ENCODE measurements around the gene NME9.

NME9 gene

GRCh38 chr3:138263104-138263503 lies 66.5 kb downstream of the NME9 start:
- H3K27ac ChIP-seq (ENCODE audit: extremely low read depth, low read depth, low read length), result no peak overlapping the region
- CTCF ChIA-PET, result interaction anchor here (0.7 kb wide), 1 partner anchor 178 kb away, joined by 3 read pairs; no protein-coding TSS in a partner anchor
- no peaks in the 10 kb centered on the region for H3K9me3 ChIP-seq (ENCODE audit: control insufficient read depth, insufficient read depth, low read depth, low read length)
- no peak overlapping the region for H3K4me3 ChIP-seq (ENCODE audit: low read depth, low read length)
- POLR2A ChIA-PET, result no interaction called here
- H3K4me1 ChIP-seq (ENCODE audit: control insufficient read depth, insufficient read depth, low read length), result no peaks in the 10 kb centered on the region
- peaks cover 0 to 18% of the 10 kb centered on the region in 2 experiments; a peak in 2 of 3 replicates for H3K36me3 ChIP-seq (ENCODE audit: control insufficient read depth in 2 of 2, insufficient read depth in 1 of 2, low read length in 2 of 2)
- TF ChIP-seq ZNF146 (tag by site-specific recombination; IDR thresholded peaks at IDR 0.05) (no peak), ZNF488 (tag by site-specific recombination; IDR thresholded peaks at IDR 0.05) (no peak), TRIM28 (IDR thresholded peaks at IDR 0.05; ENCODE audit: borderline replicate concordance, low read length) (no peak), SETDB1 (IDR thresholded peaks at IDR 0.05; ENCODE audit: insufficient read length, low read length) (no peak), ZNF394 (tag by site-specific recombination; IDR thresholded peaks at IDR 0.05; ENCODE audit: borderline replicate concordance) (no peak), ZNF623 (tag by site-specific recombination; IDR thresholded peaks at IDR 0.05) (no peak), HOXA7 (CRISPR knock-in tag; IDR thresholded peaks at IDR 0.05; ENCODE audit: borderline replicate concordance) (no peak)

- Histone ChIP-seq H3K36me3 (ENCODE audit: control insufficient read depth in 2 of 2, insufficient read depth in 1 of 2, low read length in 2 of 2) (peaks cover 0 to 8% of the 10 kb centered on the region in 2 experiments; a peak in 2 of 3 replicates), H3K9me3 (ENCODE audit: control insufficient read depth, insufficient read depth, low read depth, low read length) (no peaks in the 10 kb centered on the region), H3K27ac (ENCODE audit: extremely low read depth, low read depth, low read length) (no peak overlapping the region), H3K4me1 (ENCODE audit: control insufficient read depth, insufficient read depth, low read length) (no peaks in the 10 kb centered on the region), H3K4me3 (ENCODE audit: low read depth, low read length) (no peak overlapping the region)
- TF ChIP-seq ZSCAN5A (tag by site-specific recombination; IDR thresholded peaks at IDR 0.05) (no peak), GLIS2 (tag by site-specific recombination; IDR thresholded peaks at IDR 0.05) (no peak), ZFP37 (tag by site-specific recombination; IDR thresholded peaks at IDR 0.05) (no peak), ZNF707 (tag by site-specific recombination; IDR thresholded peaks at IDR 0.05) (no peak), ZNF2 (tag by site-specific recombination; IDR thresholded peaks at IDR 0.05) (no peak), ZNF138 (tag by site-specific recombination; IDR thresholded peaks at IDR 0.05; ENCODE audit: borderline replicate concordance) (no peak), ZNF324 (tag by site-specific recombination; IDR thresholded peaks at IDR 0.05) (no peak), INSM2 (tag by site-specific recombination; IDR thresholded peaks at IDR 0.05) (no peak), ZNF341 (tag by site-specific recombination; IDR thresholded peaks at IDR 0.05; ENCODE audit: low read depth) (no peak), ZIC2 (tag by site-specific recombination; IDR thresholded peaks at IDR 0.05) (no peak)
- ChIA-PET CTCF (no interaction called here), POLR2A (no interaction called here)
Observed at GRCh38 chr3:138260611-138261010, 69.0 kb downstream of the NME9 start.

- ChIA-PET POLR2A (no interaction called here), CTCF (interaction anchor here (0.8 to 1.0 kb wide), 2 partner anchors 38 to 207 kb away, joined by 3 to 4 read pairs; no protein-coding TSS in a partner anchor)
- Histone ChIP-seq H3K9me3 (ENCODE audit: control insufficient read depth, insufficient read depth, low read depth, low read length) (no peaks in the 10 kb centered on the region), H3K4me3 (ENCODE audit: low read depth, low read length) (no peak overlapping the region), H3K27ac (ENCODE audit: extremely low read depth, low read depth, low read length) (no peak overlapping the region), H3K36me3 (ENCODE audit: control insufficient read depth in 2 of 2, insufficient read depth in 1 of 2, low read length in 2 of 2) (peaks cover 0 to 5% of the 10 kb centered on the region in 2 experiments; a peak in 1 of 3 replicates), H3K4me1 (ENCODE audit: control insufficient read depth, insufficient read depth, low read length) (no peaks in the 10 kb centered on the region)
- TF ChIP-seq ZNF19 (tag by site-specific recombination; IDR thresholded peaks at IDR 0.05; ENCODE audit: low read depth) (no peak), ELK4 (IDR thresholded peaks at IDR 0.05; ENCODE audit: borderline replicate concordance, low read depth, low read length) (no peak), ZSCAN5A (tag by site-specific recombination; IDR thresholded peaks at IDR 0.05) (no peak), ZNF2 (tag by site-specific recombination; IDR thresholded peaks at IDR 0.05) (no peak), ZNF280D (tag by site-specific recombination; IDR thresholded peaks at IDR 0.05) (no peak), KLF17 (tag by site-specific recombination; IDR thresholded peaks at IDR 0.05) (no peak)
Observed at GRCh38 chr3:138259126-138259525, 70.5 kb downstream of the NME9 start.
